ENCODE data around the gene DLEC1. TPM values are rescaled to one million over a fixed set of nuclear protein-coding genes. Genes with fewer than 3 reads are reported as not detected.

DLEC1 gene
- total and polyA plus RNA-seq, 2 of the 4 experiments (the other 2 are of a cell fraction) = 0.03 TPM; not detected in 1

- intact Hi-C loops (cut with micrococcal nuclease) = no loop called here
- no peak overlapping the region for H3K9ac ChIP-seq (ENCODE audit: low read depth, low read length)
- no peak overlapping the region for H3K14ac ChIP-seq (replicated peaks; ENCODE audit: low read depth, low read length)
- POLR2A ChIA-PET (ENCODE audit: unreplicated experiment) = no interaction called here
- no peak overlapping the region for H2AK9ac ChIP-seq (replicated peaks; ENCODE audit: low read depth, low read length, poor library complexity)
- H3K9me3 ChIP-seq (ENCODE audit: control insufficient read depth, insufficient read depth, low read length) = no peaks in the 10 kb centered on the region
- WGBS, 2 experiments (ENCODE audit: extremely low coverage in 2 of 2, insufficient read length in 1 of 2) = 53% methylated on average over 2 of the region's 9 CpGs; no CpG with 5 or more reads in 1 of the 2 experiments
- H4K5ac ChIP-seq (ENCODE audit: low read depth, low read length) = no peak overlapping the region
- H3K56ac ChIP-seq (ENCODE audit: extremely low read depth, insufficient read depth, low read length) = no peak overlapping the region
- dilution Hi-C loops (cut with HindIII; ENCODE audit: low sequenced_read_pairs, unreplicated experiment) = no loop called here
- peaks cover 8% of the 10 kb centered on the region for H3K9me1 ChIP-seq (ENCODE audit: insufficient read depth, low read length)
- no peak overlapping the region for H3K23ac ChIP-seq (ENCODE audit: low read depth, low read length)
- peak overlapping the region; percentile 54 for H2AFZ ChIP-seq (replicated peaks; ENCODE audit: low read length, poor library complexity)
- no peak overlapping the region for H3K4me2 ChIP-seq (ENCODE audit: low read depth, low read length)
- no peaks in the 10 kb centered on the region for H4K20me1 ChIP-seq (ENCODE audit: insufficient read depth, low read length)
- no peak overlapping the region for H3K27ac ChIP-seq (ENCODE audit: insufficient read depth, low read length)
- no peak overlapping the region for H4K91ac ChIP-seq (ENCODE audit: insufficient read depth, low read depth, low read length)
- H3K4me1 ChIP-seq (ENCODE audit: control insufficient read depth, insufficient read depth, low read length) = peaks cover 2% of the 10 kb centered on the region
- H2BK5ac ChIP-seq (ENCODE audit: low read depth, low read length, poor library complexity, severe bottlenecking) = no peak overlapping the region
- H3K36me3 ChIP-seq (ENCODE audit: control insufficient read depth, insufficient read depth, low read length) = peaks cover 3% of the 10 kb centered on the region; the same call in 1 of the 2 replicates
- no peak overlapping the region for H3K18ac ChIP-seq (ENCODE audit: low read depth, low read length)
- no peak overlapping the region for H2BK120ac ChIP-seq (ENCODE audit: low read depth, low read length)
- no peak for ATAC-seq (ENCODE audit: low read depth)
- CTCF ChIA-PET = interaction anchor here (1.1 kb wide), 1 partner anchor 137 kb away, joined by 3 read pairs; no protein-coding TSS in a partner anchor
- H2BK15ac ChIP-seq (ENCODE audit: low read depth, low read length) = no peak overlapping the region
- H2AK5ac ChIP-seq (ENCODE audit: low read depth, low read length) = no peak overlapping the region
- H3K4ac ChIP-seq (ENCODE audit: low read depth, low read length) = no peak overlapping the region; the same call in 1 of the 2 replicates
- no peak overlapping the region for H2BK20ac ChIP-seq (ENCODE audit: low read depth, low read length)
- BruUV-seq (replicated peaks) = no TSS peak
- in situ Hi-C loops (cut with MboI; ENCODE audit: low sequenced_read_pairs) = no loop called here
- peaks cover 0 to 17% of the 10 kb centered on the region in 2 experiments; a peak in 1 of 4 replicates for H3K79me1 ChIP-seq (ENCODE audit: low read depth in 1 of 2, low read length in 2 of 2)
- H3K4me3 ChIP-seq (ENCODE audit: insufficient read depth, low read depth, low read length) = no peak overlapping the region
- H4K8ac ChIP-seq (ENCODE audit: low read depth in 2 of 2, low read length in 2 of 2) = no peak overlapping the region
- no peak for DNase-seq
- H3K27me3 ChIP-seq (ENCODE audit: control insufficient read depth, insufficient read depth, low read length) = no peaks in the 10 kb centered on the region; the same call in 1 of the 2 replicates
- no peak for TF ChIP-seq CHD1 (IDR thresholded peaks at IDR 0.05; ENCODE audit: low read depth, low read length)
- TF ChIP-seq SMC3 (IDR thresholded peaks at IDR 0.05; ENCODE audit: low read depth, low read length) = no peak
- no peak for TF ChIP-seq MAFK (IDR thresholded peaks at IDR 0.05; ENCODE audit: low read depth, low read length)
- TF ChIP-seq RFX5 (IDR thresholded peaks at IDR 0.05; ENCODE audit: low read depth, low read length) = no peak
- TF ChIP-seq POLR2A (IDR thresholded peaks at IDR 0.05; ENCODE audit: low read depth, low read length) = no peak
- no peak for TF ChIP-seq NFE2L2 (IDR thresholded peaks at IDR 0.05; ENCODE audit: low read depth, low read length)
- no peak for TF ChIP-seq MAZ (IDR thresholded peaks at IDR 0.05; ENCODE audit: borderline replicate concordance, low read depth, low read length)
- no peak for TF ChIP-seq RAD21 (IDR thresholded peaks at IDR 0.05; ENCODE audit: low read length)
- no peak for TF ChIP-seq ELK1 (IDR thresholded peaks at IDR 0.05; ENCODE audit: borderline replicate concordance, low read depth, low read length)
- TF ChIP-seq FOS (IDR thresholded peaks at IDR 0.05; ENCODE audit: low read depth, low read length) = no peak
- no peak for TF ChIP-seq MXI1 (IDR thresholded peaks at IDR 0.05; ENCODE audit: borderline replicate concordance, low read depth, low read length)
- no peak for TF ChIP-seq CEBPB (IDR thresholded peaks at IDR 0.05; ENCODE audit: low read depth, low read length)
- no peak for TF ChIP-seq CTCF (conservative IDR thresholded peaks at IDR 0.05; ENCODE audit: low read depth, low read length)
- TF ChIP-seq BHLHE40 (IDR thresholded peaks at IDR 0.05; ENCODE audit: low read depth, low read length) = no peak
- no peak for TF ChIP-seq USF2 (IDR thresholded peaks at IDR 0.05; ENCODE audit: low read depth, low read length)
These were observed 46.5 kb upstream of the DLEC1 start for GRCh38 chr3:37992271-37993066.
